GM19035 (cell line): ENCODE results near the gene ZNF688.
"Not testable (repeated sequence)": the region's sequence is repeated elsewhere in the genome, so short reads cannot be mapped to it uniquely, and the experiment has no call there.

Experiments used
- ATAC-seq: cut with Tn5 transposase; IDR thresholded peaks from one replicate; pipeline ENCODE4 v1.9.1; 2021; ENCODE audit not compliant: unreplicated experiment

ZNF688 gene

DNA sequence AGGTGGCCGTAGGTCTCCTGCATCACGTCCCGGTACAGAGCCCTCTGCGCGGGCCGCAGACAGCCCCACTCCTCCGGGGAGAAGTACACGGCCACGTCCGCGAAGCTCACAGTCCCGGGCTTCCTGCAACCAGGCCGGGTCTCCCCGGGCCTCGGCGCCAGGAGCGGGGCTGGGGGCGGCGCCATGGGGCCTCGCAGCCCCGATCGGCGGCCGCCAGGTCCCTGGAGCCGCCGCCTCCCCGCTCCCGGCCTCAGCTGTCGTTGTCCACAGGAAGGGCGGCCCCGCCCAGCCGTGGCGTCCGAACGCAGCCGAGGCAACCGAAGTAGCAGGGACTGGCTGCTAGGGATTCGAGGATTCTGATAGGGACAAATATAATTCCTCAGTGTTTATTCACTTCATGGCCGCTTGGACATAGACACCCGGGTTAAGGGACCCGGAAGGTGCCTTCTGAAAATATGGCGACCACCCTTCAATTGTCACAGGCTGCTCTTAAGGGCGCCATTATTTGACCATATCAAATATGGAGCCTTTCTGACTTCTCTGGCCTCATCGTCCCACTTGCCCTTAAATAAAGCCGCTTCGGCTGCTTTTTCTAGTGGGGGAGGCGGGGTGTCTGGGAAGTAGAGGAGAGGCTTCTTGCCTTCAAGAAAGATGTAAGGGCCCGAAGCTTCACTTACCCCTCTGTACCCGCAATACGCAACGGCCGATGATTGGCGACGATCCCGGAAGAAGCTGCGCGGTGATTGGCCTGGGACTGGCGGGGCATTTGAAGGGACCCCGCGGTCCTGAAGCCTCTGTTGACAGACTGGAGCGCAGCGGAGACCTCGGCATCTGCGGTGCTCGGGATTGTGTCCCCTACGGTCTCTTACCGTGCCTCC lies at the start of gene ZNF688:
Gene ZNF688, minus strand, starts transcription at position 270 of the 878 bp plus-strand sequence. Its CDS starts 85 bp downstream, at position 185.
- peak; percentile 78 for ATAC-seq

DNA sequence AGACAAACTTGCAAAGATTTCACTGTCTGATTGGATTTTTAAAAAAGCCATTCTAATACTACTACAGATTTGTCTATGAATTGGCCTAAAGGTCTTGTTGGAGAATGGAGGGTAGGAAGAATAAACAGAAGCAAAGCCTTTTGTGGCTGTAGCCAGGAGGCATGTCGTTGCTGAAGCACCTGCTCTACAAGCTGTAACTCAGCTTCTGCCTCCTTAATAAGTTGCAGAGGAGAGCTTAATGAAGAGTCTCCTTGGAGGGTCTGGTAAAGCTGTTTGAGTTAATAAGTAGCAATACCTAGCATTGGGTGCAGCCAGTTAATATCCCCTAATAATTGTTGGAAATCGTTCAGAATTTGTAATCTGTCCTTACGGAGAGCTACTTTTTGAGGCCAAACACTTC lies 48.7 kb upstream of the ZNF688 start:
- ATAC-seq = no peak

DNA sequence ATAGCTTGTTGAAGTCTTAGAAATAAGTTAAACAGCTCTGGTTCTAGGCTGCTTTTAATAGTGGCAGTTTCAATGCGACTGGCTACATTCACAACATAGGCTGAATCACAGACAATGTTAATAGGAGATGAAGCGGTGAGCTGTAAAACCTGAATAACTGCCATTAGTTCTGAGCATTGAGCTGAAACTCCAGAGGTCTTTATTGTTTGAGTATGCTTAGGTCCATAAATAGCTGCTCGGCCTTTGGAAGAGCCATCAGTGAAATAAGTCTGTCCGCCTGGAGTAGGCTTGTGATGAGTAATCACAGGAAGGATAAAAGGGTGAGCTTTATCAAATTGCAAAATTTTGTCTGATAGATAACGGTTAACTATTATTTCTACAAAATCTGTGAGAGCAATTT lies 48.1 kb upstream of the ZNF688 start:
- ATAC-seq = no peak

DNA sequence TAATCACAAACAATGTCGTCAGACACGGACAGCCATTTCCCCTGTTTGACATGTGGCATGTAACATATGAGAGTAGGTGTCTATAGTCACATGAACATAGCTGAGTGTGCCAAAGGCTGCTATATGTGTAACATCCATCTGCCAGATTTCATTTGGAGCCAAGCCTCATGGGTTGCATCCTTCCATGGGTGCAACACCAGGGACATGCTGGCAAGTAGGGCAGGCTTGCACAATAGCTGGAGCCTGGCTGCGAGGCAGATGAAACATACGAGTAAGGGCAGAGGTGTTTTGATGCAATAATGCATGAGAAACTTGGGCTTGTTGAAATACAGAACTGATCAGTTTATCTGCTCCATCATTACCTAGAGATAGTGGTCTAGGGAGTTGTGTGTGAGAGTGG lies 47.7 kb upstream of the ZNF688 start:
- no peak for ATAC-seq

DNA sequence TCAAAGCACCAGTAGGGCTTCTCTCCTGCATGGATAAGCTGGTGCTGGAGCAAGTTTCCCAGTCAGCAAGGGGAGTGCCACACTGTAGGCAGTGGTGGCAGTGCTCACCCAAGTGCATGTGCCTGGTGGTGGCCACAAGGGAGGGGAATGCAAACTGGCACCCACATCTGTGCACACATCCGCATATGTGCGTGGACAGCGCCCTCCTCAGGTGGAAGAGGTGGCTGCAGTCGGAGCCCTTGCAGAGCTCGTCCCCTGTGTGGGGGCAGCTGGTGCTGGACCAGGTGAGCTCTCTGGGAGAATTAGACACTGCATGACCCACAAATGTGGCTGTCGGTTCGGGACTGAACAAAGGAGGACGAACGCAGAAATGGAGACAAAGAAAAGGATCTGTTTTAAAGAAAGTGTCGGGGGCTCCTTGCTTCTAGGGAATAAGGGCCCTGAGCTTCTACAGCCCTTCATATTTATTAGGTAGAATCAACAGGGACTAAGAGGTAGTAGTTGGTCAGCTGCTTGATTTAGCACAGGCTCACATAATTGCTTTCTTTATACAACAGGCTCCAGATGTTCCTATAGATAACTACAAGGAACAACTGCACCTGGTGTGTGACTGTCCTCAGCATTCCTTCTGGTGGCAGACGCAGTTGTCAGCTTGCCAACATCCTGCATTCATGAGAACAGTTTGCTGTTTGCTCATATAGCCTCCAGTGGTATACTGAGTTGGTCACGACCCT lies 44.0 kb upstream of the ZNF688 start:
- no peak for ATAC-seq

DNA sequence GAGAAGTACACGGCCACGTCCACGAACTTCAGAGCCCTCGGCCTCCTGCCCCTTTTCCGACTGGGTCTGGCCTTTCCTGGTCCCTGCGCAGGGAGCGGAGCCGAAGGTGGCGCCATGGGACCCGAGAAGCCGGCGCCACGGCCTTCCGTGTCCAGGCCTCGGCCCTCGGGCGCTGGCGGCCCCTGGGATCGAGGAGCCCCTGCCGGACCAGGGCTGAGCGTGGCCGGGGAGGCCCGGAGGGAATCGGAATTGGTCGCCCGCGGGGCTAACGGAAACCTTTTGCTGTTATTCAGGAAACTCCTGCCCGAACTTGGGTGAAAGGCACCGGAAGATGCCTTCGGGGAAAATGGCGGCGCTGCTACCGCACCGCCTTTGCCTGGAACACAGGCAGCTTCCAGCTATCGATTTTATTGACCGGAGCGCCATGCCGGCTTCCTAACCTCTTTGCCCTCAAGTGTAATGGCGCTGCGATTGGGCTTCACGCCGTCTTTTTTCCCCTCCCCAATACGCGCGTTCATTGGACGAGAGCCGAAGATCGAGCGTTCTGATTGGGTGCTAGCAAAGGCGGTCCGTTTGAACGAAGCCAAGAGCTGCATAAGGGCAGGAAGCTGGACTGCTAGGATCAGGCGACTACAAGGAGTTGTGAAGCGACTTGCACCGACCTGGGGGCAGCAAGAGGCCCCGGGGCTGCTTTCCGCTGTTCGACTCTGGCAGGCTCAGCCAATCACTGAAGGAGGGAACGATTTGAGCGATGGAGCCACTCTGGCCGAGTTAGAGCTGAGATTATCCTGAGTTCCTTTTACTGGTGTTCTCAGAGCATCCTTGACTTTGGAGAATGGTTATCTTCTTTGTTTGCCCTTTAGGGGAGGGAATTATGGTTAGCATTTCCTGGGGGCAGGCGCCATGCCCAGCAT lies 38.7 kb upstream of the ZNF688 start, which contains the start of gene ZNF689:
Gene ZNF689, minus strand, starts transcription at position 464 of the 914 bp plus-strand sequence. Its CDS starts 348 bp downstream, at position 116.
- peak; percentile 96 for ATAC-seq

DNA sequence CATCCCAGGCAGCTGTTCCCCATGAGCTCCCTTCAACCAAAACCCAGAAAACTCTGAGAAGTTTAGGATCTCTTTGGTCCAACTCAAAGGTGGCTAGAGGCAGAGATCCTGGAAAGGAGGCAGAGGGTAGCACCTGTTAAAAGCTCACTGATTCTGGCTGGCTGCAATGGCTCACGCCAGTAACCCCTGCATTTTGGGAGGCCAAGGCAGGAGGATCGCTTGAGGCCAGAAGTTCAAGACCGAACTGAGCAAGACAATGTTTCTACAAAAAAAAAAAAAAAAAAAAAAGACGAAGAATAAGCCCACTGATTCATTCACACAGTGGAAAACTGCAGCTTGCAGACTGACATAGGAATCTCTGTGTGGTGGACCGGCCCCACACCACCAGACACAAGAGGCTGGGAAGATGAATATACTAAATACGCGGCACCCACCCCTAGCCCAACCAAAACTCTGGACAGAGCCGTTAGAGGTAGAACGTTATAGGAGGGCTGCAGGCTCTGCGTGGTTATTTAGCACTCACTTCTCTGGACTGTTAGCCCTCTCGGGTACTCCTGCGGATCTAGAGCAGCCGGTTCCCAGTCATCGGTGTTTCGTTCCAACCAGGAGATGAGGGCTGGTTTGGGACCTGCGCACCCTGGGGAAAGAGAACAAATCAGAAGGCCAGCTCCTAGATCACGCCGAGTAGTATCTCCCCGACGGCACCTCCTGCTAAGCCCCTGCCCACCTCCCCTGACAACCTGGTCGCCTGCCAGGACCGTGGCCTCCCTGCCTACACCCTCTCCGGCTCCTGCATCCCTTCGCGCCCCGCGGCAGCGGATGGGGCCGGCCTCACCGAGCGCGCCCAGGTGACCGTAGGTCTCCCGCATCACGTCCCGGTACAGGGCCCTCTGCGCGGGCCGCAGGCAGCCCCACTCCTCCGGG lies 37.8 kb upstream of the ZNF688 start:
- ATAC-seq = peak; percentile 26

DNA sequence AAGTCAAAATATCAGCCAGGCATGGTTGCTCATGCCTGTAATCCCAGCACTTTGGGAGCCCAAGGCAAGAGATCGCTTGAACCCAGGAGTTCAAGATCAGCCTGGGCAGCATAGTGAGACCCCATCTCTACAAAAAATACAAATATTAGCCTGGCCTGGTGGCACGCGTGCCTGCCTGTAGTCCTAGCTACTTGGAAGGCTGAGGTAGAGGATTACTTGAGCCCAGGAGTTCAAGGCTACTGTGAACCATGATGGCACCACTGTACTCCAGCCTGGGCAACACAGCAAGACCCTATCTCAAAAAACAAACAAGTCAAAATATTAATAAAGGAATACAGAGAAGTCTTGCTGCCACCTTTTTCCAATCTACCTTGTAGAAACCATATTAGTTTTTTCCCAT lies 34.5 kb upstream of the ZNF688 start:
- ATAC-seq = no peak

DNA sequence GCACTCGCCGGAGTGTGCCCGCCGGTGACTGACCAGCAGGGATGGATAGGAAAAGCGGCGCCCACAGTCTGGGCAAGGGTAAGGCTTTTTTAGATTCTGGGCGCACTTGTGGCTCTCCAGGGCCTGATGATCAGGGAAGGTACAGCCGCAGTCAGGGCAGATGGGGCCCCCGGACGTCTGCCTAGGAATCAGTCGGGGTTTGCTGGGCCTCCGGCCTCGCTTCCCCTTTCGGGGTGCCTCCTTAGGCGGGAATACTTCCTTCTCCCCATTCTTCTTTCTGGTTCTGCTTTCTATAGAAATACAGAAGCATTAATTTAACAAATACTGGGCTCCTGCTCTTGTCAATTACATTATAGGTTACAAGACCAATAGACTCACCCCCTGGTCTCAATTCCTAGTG lies 33.6 kb upstream of the ZNF688 start:
- no peak for ATAC-seq

DNA sequence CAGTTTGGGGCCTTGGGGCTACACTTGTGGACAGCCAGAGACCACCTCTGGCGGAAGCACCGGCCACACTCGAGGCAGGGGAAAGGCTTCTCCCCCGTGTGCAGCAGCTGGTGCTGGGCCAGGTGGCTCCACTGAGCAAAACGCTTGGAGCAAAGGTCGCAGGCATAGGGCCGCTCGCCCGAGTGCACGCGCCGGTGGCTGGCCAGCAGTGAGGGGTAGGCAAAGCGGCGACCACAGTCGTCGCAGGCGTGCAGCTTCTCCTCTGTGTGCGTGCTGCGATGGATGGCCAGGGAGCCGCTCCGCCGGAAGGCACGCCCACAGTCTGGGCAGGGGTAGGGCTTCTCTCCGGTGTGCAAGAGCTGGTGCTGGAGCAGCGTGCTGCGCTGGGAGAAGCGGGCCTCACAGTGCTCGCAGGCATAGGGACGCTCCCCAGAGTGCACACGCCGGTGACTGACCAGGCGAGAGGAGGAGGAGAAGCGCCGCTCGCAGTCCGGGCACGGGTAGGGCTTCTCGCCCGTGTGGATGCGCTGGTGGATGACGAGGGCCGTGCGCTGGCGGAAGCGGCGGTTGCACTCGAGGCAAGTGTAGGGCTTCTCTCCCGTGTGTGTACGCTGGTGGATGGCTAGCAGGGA lies 32.9 kb upstream of the ZNF688 start:
- ATAC-seq = no peak

DNA sequence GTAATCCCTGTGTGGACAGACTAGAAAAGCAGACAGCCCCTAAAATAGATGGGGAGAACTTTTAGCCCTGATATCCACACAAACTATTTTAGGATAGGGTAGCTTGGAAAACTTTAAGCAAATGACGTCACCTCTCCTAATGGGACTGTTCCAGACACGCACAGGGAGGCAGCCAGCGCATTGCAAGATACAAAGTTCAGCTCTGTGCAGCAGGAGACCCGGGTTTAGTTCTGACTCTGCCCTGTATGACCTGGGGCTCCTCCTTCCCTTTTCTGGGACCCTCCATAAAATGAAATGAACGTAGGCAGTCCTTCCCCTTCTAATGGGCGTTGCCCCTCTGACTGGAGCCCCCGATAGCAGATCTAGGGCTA lies 32.4 kb upstream of the ZNF688 start:
- ATAC-seq = no peak

DNA sequence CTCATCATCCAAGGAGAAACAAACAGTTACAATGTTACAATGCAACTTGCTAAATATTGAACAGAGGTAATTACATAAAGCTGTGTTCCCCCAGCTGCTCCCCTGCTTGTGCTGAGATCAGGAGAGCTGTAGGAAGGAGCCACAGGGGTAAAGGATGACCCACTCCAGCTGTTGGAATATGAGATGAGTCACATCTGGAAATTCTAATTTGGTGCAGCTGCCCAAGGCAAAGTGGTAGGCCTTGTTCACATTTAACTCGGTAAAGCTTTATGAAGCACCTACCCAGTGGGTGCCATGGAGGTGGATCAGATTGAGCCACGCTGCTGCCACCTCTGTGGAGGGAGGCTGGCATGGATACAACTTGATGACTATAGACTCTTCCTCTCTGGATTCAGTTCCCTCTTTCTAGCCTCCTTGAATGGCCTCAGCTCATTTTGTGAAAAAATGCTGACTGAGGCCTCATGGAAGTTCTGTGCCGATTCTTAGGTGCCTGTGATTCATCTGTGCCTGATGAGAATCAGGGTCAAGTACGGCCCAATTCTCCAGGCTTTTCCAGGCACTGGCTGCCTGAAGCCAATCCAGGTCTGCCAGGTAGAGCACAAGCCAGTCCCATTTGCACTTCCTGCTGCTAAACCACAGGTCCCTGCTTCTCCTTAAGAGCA lies 31.2 kb upstream of the ZNF688 start:
- ATAC-seq = no peak

DNA sequence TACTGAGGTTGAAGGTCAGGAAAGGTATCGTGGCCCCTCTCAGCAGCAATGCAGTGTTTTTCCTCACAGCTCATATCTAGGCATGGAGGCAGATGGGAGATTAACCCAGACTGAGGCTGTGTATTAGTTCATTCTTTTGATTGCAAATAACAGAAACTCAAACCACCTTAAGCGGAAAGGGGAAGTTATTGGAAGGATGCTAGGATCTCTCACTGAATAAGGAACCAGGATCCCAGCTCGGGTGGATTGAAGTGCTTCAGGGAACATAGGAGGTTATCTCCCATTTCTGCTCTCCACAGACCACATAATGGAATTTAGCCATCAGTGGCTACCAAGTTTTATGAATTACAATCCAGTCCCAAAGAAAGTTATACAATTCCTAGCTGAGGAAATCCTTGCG lies 30.5 kb upstream of the ZNF688 start:
- no peak for ATAC-seq

DNA sequence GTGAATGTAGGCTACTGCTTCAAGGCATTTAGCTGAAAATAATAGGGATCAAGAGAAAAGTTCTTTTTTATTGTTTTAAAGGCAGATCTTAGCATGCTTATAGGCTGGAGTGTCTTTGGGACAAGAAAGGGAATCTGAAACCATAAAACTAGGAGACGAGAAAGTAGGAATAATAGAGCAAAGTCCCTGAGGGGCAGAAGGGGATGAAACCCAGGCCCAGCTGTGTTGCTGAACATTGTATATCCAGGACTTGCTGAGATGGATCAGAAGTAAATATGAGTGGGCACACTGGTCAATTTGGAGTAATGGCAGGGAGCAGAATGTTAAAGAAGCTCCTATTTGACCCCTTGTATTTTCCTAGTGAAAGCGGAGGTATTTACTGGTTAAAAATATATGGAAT lies 29.4 kb upstream of the ZNF688 start:
- no peak for ATAC-seq

DNA sequence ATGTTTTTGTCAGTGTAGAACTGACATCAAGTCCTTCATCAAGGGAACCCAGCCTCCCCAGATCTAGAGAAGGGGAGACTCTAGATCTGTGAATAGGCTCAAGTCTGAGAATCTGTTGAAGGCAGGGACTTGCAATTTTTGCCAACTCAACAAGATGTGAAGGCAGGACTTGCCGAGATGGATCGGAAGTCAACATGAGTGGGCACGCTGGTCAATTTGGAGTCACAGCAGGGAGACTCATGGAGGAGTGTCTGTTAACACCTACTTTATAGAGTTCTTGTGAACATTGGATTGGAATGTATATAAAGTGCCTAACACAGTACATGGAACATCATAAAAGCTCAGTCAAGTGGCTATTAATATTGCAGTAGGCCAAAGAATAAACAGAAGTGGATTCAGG lies 28.7 kb upstream of the ZNF688 start:
- ATAC-seq = no peak

DNA sequence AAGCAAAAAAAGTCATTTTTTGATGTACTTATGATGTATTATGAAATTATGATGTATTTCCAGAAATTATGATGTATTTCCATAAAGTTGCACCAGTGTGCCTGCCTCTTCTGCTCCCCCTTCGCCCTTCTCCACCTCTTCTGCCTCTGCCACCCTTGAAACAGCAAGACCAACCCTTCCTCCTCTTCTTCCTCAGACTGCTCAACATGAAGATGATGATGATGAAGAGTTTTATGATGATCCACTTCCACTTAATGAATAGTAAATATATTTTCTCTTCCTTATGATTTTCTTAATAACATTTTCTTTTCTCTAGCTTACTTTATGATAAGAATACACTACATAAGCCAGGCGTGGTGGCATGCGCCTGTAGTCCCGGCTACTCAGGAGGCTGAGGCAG lies 21.4 kb upstream of the ZNF688 start:
- ATAC-seq = no peak

DNA sequence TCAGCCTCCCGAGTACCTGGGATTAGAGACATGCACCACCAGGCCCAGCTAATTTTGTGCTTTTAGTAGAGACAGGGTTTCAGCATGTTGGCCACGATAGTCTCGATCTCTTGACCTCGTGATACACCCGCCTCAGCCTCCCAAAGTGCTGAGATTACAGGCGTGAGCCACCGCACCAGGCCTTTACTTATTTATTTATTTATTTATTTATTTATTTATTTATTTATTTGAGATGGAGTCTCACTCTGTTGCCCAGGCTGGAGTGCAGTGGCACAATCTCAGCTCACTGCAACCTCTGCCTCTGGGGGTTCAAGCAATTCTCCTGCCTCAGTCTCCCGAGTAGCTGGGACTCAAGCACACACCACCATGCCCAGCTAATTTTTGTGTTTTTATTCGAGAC lies 19.4 kb upstream of the ZNF688 start:
- ATAC-seq = not testable (repeated sequence)

DNA sequence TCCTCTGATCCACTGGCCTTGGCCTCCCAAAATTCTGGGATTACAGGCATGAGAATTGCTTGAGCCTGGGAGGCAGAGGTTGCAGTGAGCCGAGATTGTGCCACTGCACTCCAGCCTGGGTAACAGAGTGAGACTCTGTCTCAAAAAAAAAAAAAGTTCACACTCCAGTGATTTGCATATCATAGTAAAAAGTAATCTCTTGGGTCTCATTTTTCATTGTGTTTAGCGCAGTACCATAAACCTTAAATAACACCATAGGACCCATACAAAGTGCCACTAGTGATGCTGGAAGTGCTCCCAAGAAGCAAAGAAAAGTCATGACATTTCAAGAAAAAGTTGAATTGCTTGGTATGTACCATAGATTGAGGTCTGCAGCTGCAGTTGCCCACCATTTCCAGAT lies 18.1 kb upstream of the ZNF688 start:
- not testable (repeated sequence) for ATAC-seq

DNA sequence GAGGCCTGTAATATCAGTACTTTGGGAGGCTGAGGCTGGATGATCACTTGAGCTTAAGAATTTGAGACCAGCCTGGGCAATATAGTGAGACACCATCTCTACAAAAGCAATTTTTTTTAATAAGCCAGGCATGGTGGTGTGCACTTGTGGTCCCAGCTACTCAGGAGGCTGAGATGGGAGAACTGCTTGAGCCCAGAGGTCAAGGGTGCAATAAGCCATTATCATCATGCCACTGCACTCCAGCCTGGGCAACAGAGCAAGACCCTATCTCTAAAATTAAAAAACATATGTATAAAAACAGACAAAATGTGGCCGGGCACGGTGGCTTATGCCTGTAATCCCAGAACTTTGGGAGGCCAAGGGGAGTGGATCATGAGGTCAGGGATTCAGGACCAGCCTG lies 17.1 kb upstream of the ZNF688 start:
- no peak for ATAC-seq
